SK-N-SH (cell line): ENCODE measurements around the gene SLC13A3.

ENCODE experiments used
- CHD2 ChIP-seq: fragments of 150-350 bp; IDR thresholded peaks from 2 replicates; pipeline ENCODE4 v1.6.1; 2018; ENCODE audit warnings: low read length; ENCODE audit not compliant: partially characterized antibody
- EZH2phosphoT487 ChIP-seq: fragments of 200-600 bp; sonication (generic); IDR thresholded peaks from 2 replicates; pipeline ENCODE4 v1.6.1; 2017; ENCODE audit warnings: low read depth, mixed run types, mild to moderate bottlenecking, antibody characterized with exemption, moderate library complexity, borderline replicate concordance
- FOXM1 ChIP-seq: IDR thresholded peaks from 2 replicates; pipeline ENCODE4 v1.4.0; 2012; ENCODE audit warnings: low read depth, mild to moderate bottlenecking
- MXI1 ChIP-seq: IDR thresholded peaks from 2 replicates; pipeline ENCODE4 v1.6.1; 2012; ENCODE audit warnings: mild to moderate bottlenecking, low read depth, low read length, improper control_type of control experiment
- RAD21 ChIP-seq: IDR thresholded peaks from 2 replicates; pipeline ENCODE4 v1.6.1; 2012; ENCODE audit warnings: mild to moderate bottlenecking, low read length
- TAF1 ChIP-seq: IDR thresholded peaks from 2 replicates; pipeline ENCODE4 v1.6.1; 2012; ENCODE audit warnings: low read depth, mild to moderate bottlenecking, low read length, moderate library complexity, borderline replicate concordance
- TCF12 ChIP-seq: IDR thresholded peaks from 2 replicates; pipeline ENCODE4 v1.4.0; 2012
- TEAD4 ChIP-seq: IDR thresholded peaks from 2 replicates; pipeline ENCODE4 v1.4.0; 2012; ENCODE audit warnings: mild to moderate bottlenecking, borderline replicate concordance; ENCODE audit not compliant: insufficient read depth
- YY1 ChIP-seq: IDR thresholded peaks from 2 replicates; pipeline ENCODE4 v1.4.0; 2012; ENCODE audit warnings: low read depth, mild to moderate bottlenecking
- TF ChIP-seq, protein P1 (sequence below): IDR thresholded peaks from 2 replicates; pipeline ENCODE4 v1.4.0; 2012; ENCODE audit warnings: low read depth, borderline replicate concordance
- TF ChIP-seq, protein P2 (sequence below): IDR thresholded peaks from 2 replicates; pipeline ENCODE4; 2012
- TF ChIP-seq, protein P3 (sequence below): fragments of 200-600 bp; sonication (generic); IDR thresholded peaks from 2 replicates; pipeline ENCODE4 v1.6.1; 2017; ENCODE audit warnings: antibody characterized with exemption, mild to moderate bottlenecking, moderate library complexity

DNA sequence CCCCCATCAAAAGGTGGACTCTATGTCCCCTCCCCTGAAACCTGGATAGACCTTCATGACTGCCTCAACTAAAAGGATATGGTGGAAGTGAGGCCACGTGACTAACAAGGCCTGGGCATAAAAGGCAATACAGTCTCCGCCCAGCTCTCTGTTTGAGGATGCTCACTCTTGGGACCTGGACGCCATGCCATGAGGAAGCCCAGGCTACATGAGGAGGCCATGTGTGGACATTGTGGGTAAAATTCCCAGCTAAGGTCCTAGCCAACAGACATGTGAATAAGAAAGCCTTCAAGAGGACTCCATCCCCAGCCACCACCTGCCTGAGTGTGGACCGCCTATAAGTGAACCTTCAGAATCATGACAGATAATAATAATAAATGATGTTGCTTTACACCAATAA lies 130.7 kb downstream of the SLC13A3 start:
- TF ChIP-seq, protein P1, sequence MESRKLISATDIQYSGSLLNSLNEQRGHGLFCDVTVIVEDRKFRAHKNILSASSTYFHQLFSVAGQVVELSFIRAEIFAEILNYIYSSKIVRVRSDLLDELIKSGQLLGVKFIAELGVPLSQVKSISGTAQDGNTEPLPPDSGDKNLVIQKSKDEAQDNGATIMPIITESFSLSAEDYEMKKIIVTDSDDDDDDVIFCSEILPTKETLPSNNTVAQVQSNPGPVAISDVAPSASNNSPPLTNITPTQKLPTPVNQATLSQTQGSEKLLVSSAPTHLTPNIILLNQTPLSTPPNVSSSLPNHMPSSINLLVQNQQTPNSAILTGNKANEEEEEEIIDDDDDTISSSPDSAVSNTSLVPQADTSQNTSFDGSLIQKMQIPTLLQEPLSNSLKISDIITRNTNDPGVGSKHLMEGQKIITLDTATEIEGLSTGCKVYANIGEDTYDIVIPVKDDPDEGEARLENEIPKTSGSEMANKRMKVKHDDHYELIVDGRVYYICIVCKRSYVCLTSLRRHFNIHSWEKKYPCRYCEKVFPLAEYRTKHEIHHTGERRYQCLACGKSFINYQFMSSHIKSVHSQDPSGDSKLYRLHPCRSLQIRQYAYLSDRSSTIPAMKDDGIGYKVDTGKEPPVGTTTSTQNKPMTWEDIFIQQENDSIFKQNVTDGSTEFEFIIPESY = no peak
- no peak for TF ChIP-seq TCF12
- no peak for TF ChIP-seq RAD21
- no peak for TF ChIP-seq YY1
- TF ChIP-seq, protein P2, sequence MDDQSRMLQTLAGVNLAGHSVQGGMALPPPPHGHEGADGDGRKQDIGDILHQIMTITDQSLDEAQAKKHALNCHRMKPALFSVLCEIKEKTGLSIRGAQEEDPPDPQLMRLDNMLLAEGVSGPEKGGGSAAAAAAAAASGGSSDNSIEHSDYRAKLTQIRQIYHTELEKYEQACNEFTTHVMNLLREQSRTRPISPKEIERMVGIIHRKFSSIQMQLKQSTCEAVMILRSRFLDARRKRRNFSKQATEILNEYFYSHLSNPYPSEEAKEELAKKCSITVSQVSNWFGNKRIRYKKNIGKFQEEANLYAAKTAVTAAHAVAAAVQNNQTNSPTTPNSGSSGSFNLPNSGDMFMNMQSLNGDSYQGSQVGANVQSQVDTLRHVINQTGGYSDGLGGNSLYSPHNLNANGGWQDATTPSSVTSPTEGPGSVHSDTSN = no peak
- TF ChIP-seq, protein P3, sequence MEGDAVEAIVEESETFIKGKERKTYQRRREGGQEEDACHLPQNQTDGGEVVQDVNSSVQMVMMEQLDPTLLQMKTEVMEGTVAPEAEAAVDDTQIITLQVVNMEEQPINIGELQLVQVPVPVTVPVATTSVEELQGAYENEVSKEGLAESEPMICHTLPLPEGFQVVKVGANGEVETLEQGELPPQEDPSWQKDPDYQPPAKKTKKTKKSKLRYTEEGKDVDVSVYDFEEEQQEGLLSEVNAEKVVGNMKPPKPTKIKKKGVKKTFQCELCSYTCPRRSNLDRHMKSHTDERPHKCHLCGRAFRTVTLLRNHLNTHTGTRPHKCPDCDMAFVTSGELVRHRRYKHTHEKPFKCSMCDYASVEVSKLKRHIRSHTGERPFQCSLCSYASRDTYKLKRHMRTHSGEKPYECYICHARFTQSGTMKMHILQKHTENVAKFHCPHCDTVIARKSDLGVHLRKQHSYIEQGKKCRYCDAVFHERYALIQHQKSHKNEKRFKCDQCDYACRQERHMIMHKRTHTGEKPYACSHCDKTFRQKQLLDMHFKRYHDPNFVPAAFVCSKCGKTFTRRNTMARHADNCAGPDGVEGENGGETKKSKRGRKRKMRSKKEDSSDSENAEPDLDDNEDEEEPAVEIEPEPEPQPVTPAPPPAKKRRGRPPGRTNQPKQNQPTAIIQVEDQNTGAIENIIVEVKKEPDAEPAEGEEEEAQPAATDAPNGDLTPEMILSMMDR = no peak
- no peak for TF ChIP-seq MXI1
- TF ChIP-seq FOXM1 = no peak
- no peak for TF ChIP-seq TAF1
- TF ChIP-seq EZH2phosphoT487 = no peak
- no peak for TF ChIP-seq CHD2
- TF ChIP-seq TEAD4 = no peak
